Iris pigment epithelial cell (primary cell): ENCODE results near the gene FAM131C.

Experiments used
- DNase-seq: peaks from one replicate; pipeline ENCODE4 v3.0.0-alpha.2; 2011; ENCODE audit warnings: low read depth

Gene FAM131C

DNA sequence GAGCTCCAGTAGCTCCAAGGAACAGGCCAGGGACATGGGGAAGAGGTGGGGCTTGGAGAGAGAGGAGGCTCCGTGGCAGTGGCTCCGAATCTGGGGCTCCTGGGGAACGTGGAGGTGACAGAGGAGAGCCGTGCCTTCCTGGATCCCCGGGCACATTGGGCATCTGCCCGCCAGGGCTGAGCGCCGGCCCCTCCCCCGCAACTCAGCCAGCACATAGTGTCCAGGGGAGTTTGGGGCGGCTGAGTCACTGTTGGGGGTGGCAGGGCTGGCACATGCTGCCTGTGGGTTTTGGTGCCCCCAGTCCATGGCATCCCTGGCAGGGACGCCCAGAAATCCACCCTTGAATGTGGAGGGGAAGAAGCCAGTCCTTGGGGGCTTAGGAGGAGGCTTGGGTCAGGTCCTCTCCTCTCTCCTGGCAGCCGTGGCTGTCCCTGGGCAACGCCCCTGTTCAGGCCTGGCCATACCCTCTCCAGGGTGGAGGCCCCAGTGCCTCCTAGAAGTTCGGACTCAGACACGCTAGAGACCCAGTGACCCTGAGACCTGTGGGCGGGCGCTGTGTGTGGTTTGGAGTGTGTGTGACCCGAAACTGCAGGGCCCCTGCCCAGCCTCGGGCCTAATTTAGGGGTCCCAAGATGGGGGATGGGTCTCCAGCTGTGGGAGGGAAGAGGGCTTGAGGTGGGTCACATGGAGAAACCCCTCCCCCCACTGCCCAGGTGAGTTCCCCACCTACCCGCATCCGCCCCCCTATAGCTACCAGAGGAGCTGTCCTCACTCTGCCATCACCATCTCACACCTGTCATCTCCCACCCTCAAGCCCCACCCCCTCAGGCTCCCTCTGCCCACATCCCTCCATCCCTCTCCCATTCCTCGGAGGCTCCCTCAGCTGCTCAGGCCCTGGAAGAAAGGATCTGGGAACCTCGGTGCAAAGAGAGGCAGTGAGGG lies 57.2 kb downstream of the FAM131C start:
- DNase-seq: no peak

DNA sequence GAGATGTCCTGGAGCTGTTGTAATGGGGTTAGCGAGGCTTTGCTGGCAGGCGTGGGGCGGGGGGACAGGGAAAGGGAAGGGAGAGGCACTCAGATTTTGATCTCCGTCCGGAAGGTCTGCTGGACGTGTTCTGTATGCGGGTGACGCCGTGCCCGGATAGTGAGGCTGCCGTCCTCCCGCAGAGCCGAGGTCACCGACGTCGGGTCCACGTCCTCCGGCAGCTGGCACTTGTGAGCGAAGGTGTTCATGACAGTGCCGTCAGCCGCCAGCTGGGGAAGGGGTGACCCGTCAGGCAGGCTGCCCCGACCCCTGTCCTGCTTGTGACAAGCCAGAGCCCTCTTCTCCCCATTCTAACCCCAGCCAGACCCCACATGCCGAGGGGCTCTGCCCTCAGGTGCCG lies 58.0 kb downstream of the FAM131C start:
- no peak for DNase-seq

- no peak for DNase-seq
Measured at GRCh38 chr1:16014509-16015482, 58.7 kb downstream of the FAM131C start.

DNA sequence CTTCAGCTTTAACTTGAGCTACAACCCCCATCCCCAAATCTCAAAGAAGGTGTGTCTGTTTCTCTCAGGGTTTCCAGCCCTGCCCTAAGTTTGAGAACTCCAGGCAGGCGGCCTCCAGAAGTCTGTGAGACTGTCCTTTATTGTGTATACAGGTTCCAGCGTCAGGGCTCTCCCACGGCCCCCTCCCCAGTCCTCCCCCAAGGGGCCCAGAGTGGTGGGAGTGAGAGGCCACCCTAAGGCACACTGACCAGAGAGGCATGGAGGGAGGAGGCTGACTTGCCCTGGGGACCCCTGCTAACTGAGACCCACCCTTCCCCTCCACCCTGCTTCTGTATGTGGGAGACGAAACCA lies 59.6 kb downstream of the FAM131C start:
- DNase-seq: no peak

GRCh38 chr1:16013220-16013907 lies 60.1 kb downstream of the FAM131C start:
- DNase-seq: peak; percentile 82

- peak; percentile 73 for DNase-seq
Measured at GRCh38 chr1:16012590-16013219, 60.7 kb downstream of the FAM131C start.

GRCh38 chr1:16011936-16012589 lies 61.4 kb downstream of the FAM131C start:
- DNase-seq: no peak

GRCh38 chr1:16010837-16011236 lies 62.6 kb downstream of the FAM131C start:
- no peak for DNase-seq

GRCh38 chr1:16009678-16010077 lies 63.8 kb downstream of the FAM131C start:
- no peak for DNase-seq

GRCh38 chr1:16009030-16009460 lies 64.4 kb downstream of the FAM131C start:
- DNase-seq: peak; percentile 58
